H9 (cell line): Measurements from ENCODE around the gene PLCB1. TPM values are rescaled to one million over a fixed set of nuclear protein-coding genes. Genes with fewer than 3 reads are reported as not detected.

Source experiments
- DNase-seq: peaks from one replicate; pipeline ENCODE4 v3.0.0-alpha.2; 2017
- H2AFZ ChIP-seq: one replicate; pipeline ENCODE4 v1.6.1; 2013; ENCODE audit warnings: mild to moderate bottlenecking, low read length, control low read depth, moderate library complexity
- H2AK5ac ChIP-seq: 2 replicates; pipeline ENCODE4 v1.6.1; 2013; ENCODE audit warnings: low read length, control low read depth, mixed read lengths; ENCODE audit not compliant: insufficient read length
- H2BK120ac ChIP-seq: one replicate; pipeline ENCODE4 v1.6.1; 2013; ENCODE audit warnings: low read depth, mild to moderate bottlenecking, low read length, control low read depth, inconsistent platforms; ENCODE audit not compliant: poor library complexity, severe bottlenecking
- H2BK12ac ChIP-seq: 2 replicates; pipeline ENCODE4 v1.6.1; 2013; ENCODE audit warnings: low read length, control low read depth, mixed read lengths, low read depth; ENCODE audit not compliant: insufficient read length
- H2BK15ac ChIP-seq: 2 replicates; pipeline ENCODE4 v1.6.1; 2013; ENCODE audit warnings: low read depth, low read length, control low read depth
- H2BK20ac ChIP-seq: one replicate; pipeline ENCODE4 v1.6.1; 2013; ENCODE audit warnings: low read depth, mild to moderate bottlenecking, low read length, control low read depth, inconsistent platforms; ENCODE audit not compliant: poor library complexity, severe bottlenecking
- H2BK5ac ChIP-seq: 2 replicates; pipeline ENCODE4 v1.6.1; 2013; ENCODE audit warnings: low read length, control low read depth, mixed read lengths; ENCODE audit not compliant: insufficient read length
- H3K14ac ChIP-seq: 2 replicates; pipeline ENCODE4 v1.6.1; 2013; ENCODE audit warnings: low read length, control low read depth; ENCODE audit not compliant: insufficient read depth
- H3K18ac ChIP-seq: 2 replicates; pipeline ENCODE4 v1.6.1; 2013; ENCODE audit warnings: low read depth, mild to moderate bottlenecking, mixed read lengths, low read length, control low read depth; ENCODE audit not compliant: insufficient read length
- H3K23ac ChIP-seq: 2 replicates; pipeline ENCODE4 v1.6.1; 2013; ENCODE audit warnings: low read length, control low read depth, mixed read lengths, low read depth; ENCODE audit not compliant: insufficient read length
- H3K23me2 ChIP-seq: 2 replicates; pipeline ENCODE4 v1.6.1; 2013; ENCODE audit warnings: low read depth, mild to moderate bottlenecking, mixed read lengths, low read length, control low read depth; ENCODE audit not compliant: insufficient read length, poor library complexity, severe bottlenecking
- H3K27ac ChIP-seq: 2 replicates; pipeline ENCODE4 v1.5.1; 2013; ENCODE audit warnings: low read length, control low read depth, mixed read lengths, low read depth; ENCODE audit not compliant: insufficient read length
- H3K27me3 ChIP-seq: 2 replicates; pipeline ENCODE4 v1.6.1; 2013; ENCODE audit warnings: low read length, control low read depth, inconsistent platforms; ENCODE audit not compliant: insufficient read depth
- H3K4ac ChIP-seq: 2 replicates; pipeline ENCODE4 v1.6.1; 2013; ENCODE audit warnings: low read depth, mild to moderate bottlenecking, control low read depth, inconsistent platforms, low read length, moderate library complexity
- H3K4me1 ChIP-seq: 2 replicates; pipeline ENCODE4 v1.6.1; 2013; ENCODE audit warnings: low read length, control low read depth, inconsistent platforms; ENCODE audit not compliant: insufficient read depth
- H3K4me2 ChIP-seq: 2 replicates; pipeline ENCODE4 v1.6.1; 2013; ENCODE audit warnings: low read length, control low read depth, mixed read lengths; ENCODE audit not compliant: insufficient read length, insufficient read depth
- H3K56ac ChIP-seq: 2 replicates; pipeline ENCODE4 v1.6.1; 2013; ENCODE audit warnings: low read depth, mild to moderate bottlenecking, mixed read lengths, low read length, control low read depth; ENCODE audit not compliant: insufficient read length
- H3K79me1 ChIP-seq: 2 replicates; pipeline ENCODE4 v1.6.1; 2013; ENCODE audit warnings: low read depth, mild to moderate bottlenecking, moderate library complexity, low read length, control low read depth, inconsistent platforms; ENCODE audit not compliant: insufficient read depth, poor library complexity, severe bottlenecking
- H3K79me2 ChIP-seq: 2 replicates; pipeline ENCODE4 v1.6.1; 2013; ENCODE audit warnings: low read length, control low read depth, inconsistent platforms; ENCODE audit not compliant: insufficient read depth
- H3K9ac ChIP-seq: 2 replicates; pipeline ENCODE4 v1.6.1; 2013; ENCODE audit warnings: low read length, control low read depth, mixed read lengths; ENCODE audit not compliant: insufficient read length; ENCODE audit errors: extremely low read depth
- H3K9me3 ChIP-seq: one replicate; pipeline ENCODE4 v1.6.1; 2013; ENCODE audit warnings: low read depth, low read length, inconsistent platforms; ENCODE audit not compliant: control insufficient read depth
- H3T11ph ChIP-seq: one replicate; pipeline ENCODE4 v1.6.1; 2013; ENCODE audit warnings: mild to moderate bottlenecking, low read length, control low read depth, inconsistent platforms
- H4K20me1 ChIP-seq: one replicate; pipeline ENCODE4 v1.6.1; 2013; ENCODE audit not compliant: control insufficient read depth, insufficient read length, insufficient read depth
- H4K5ac ChIP-seq: 2 replicates; pipeline ENCODE4 v1.6.1; 2013; ENCODE audit warnings: low read depth, mild to moderate bottlenecking, mixed read lengths, low read length, control low read depth; ENCODE audit not compliant: insufficient read length
- H4K8ac ChIP-seq: replicated peaks from 2 replicates; pipeline ENCODE4 v1.6.1; 2013; ENCODE audit warnings: low read length, control low read depth, mixed read lengths, low read depth; ENCODE audit not compliant: insufficient read length
- H4K91ac ChIP-seq: 2 replicates; pipeline ENCODE4 v1.6.1; 2013; ENCODE audit warnings: low read depth, mild to moderate bottlenecking, moderate library complexity, mixed read lengths, low read length, control low read depth; ENCODE audit not compliant: insufficient read length
- H3K27ac Mint-ChIP-seq, 3 experiments: 2 replicates in 2 of 3; 3 replicates in 1 of 3; pipeline ENCODE4 v1.8.0; 2020 to 2021; ENCODE audit warnings: mixed read lengths in 3 of 3, mild to moderate bottlenecking in 1 of 3, moderate library complexity in 1 of 3
- H3K27me3 Mint-ChIP-seq: 2 replicates; pipeline ENCODE4 v1.8.0; 2021; ENCODE audit warnings: low read depth, mild to moderate bottlenecking, moderate library complexity, mixed read lengths
- H3K36me3 Mint-ChIP-seq, 3 experiments: 2 replicates in 2 of 3; 3 replicates in 1 of 3; pipeline ENCODE4 v1.8.0; 2020 to 2021; ENCODE audit warnings: low read depth in 3 of 3, mixed read lengths in 3 of 3; ENCODE audit not compliant: insufficient read depth in 1 of 3
- H3K4me1 Mint-ChIP-seq, 2 experiments: 2 replicates each; pipeline ENCODE4 v1.8.0; 2020; ENCODE audit warnings: mixed read lengths in 2 of 2
- H3K4me3 Mint-ChIP-seq, 2 experiments: 2 replicates in 1 of 2; 3 replicates in 1 of 2; pipeline ENCODE4 v1.8.0; 2020 to 2021; ENCODE audit warnings: mild to moderate bottlenecking in 2 of 2, mixed read lengths in 2 of 2, moderate library complexity in 1 of 2
- H3K9me3 Mint-ChIP-seq, 2 experiments: 2 replicates in 1 of 2; 3 replicates in 1 of 2; pipeline ENCODE4 v1.8.0; 2020; ENCODE audit warnings: mild to moderate bottlenecking in 2 of 2, mixed read lengths in 2 of 2, moderate library complexity in 1 of 2
- WGBS: extraction: QIAGEN DNeasy Blood & Tissue Kit; methylation state at CpG from one replicate; pipeline ENCODE4 v1.1.7; 2013; ENCODE audit warnings: missing lambda C conversion rate, low lambda C conversion rate, mixed read lengths; ENCODE audit not compliant: insufficient read length; ENCODE audit errors: extremely low coverage; 5-methylcytosine and 5-hydroxymethylcytosine counted together
- total RNA-seq: library from RNA; stranded (reverse); gene quantifications from 2 replicates; pipeline ENCODE4 v1.2.1, GENCODE V29; 2021
- TF ChIP-seq, protein P1 (sequence below): fragments of 200-600 bp; sonication (generic); conservative IDR thresholded peaks from 3 replicates; pipeline ENCODE4 v1.8.0; 2021; ENCODE audit warnings: antibody characterized with exemption, mild to moderate bottlenecking

PLCB1 gene
- total RNA-seq, 1 experiment from 2014 or later, result 11.5 TPM

- H3K27ac ChIP-seq, result no peak overlapping the region
- H3K27me3 Mint-ChIP-seq, result no peaks in the 10 kb centered on the region
- TF ChIP-seq, protein P1, sequence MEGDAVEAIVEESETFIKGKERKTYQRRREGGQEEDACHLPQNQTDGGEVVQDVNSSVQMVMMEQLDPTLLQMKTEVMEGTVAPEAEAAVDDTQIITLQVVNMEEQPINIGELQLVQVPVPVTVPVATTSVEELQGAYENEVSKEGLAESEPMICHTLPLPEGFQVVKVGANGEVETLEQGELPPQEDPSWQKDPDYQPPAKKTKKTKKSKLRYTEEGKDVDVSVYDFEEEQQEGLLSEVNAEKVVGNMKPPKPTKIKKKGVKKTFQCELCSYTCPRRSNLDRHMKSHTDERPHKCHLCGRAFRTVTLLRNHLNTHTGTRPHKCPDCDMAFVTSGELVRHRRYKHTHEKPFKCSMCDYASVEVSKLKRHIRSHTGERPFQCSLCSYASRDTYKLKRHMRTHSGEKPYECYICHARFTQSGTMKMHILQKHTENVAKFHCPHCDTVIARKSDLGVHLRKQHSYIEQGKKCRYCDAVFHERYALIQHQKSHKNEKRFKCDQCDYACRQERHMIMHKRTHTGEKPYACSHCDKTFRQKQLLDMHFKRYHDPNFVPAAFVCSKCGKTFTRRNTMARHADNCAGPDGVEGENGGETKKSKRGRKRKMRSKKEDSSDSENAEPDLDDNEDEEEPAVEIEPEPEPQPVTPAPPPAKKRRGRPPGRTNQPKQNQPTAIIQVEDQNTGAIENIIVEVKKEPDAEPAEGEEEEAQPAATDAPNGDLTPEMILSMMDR, result no peak
- H3K4me1 ChIP-seq, result no peaks in the 10 kb centered on the region
- no peaks in the 10 kb centered on the region for H3K9me3 Mint-ChIP-seq
- H3K56ac ChIP-seq, result no peak overlapping the region
- no peak overlapping the region for H3T11ph ChIP-seq
- H2BK5ac ChIP-seq, result no peak overlapping the region
- H3K14ac ChIP-seq, result no peak overlapping the region
- no peak overlapping the region for H3K18ac ChIP-seq
- WGBS, result no CpG with 5 or more reads among the region's 1 CpG
- no peaks in the 10 kb centered on the region for H3K79me2 ChIP-seq
- H3K27ac Mint-ChIP-seq, result no peak overlapping the region
- no peak overlapping the region for H4K91ac ChIP-seq
- no peak overlapping the region for H3K4me2 ChIP-seq
- H2BK120ac ChIP-seq, result no peak overlapping the region
- H3K4me1 Mint-ChIP-seq, result no peaks in the 10 kb centered on the region
- H3K36me3 Mint-ChIP-seq, result no peaks in the 10 kb centered on the region
- no peaks in the 10 kb centered on the region for H3K23me2 ChIP-seq
- H4K20me1 ChIP-seq, result no peaks in the 10 kb centered on the region
- H3K27me3 ChIP-seq, result no peaks in the 10 kb centered on the region
- H2BK20ac ChIP-seq, result no peak overlapping the region
- no peak overlapping the region for H2BK12ac ChIP-seq
- no peak overlapping the region for H2AFZ ChIP-seq
- H3K9ac ChIP-seq, result no peak overlapping the region
- no peak overlapping the region for H3K4me3 Mint-ChIP-seq
- H2AK5ac ChIP-seq, result no peak overlapping the region
- H3K4ac ChIP-seq, result no peak overlapping the region
- H4K8ac ChIP-seq, result no peak overlapping the region
- no peaks in the 10 kb centered on the region for H3K9me3 ChIP-seq
- H2BK15ac ChIP-seq, result no peak overlapping the region
- DNase-seq, result no peak
- H3K23ac ChIP-seq, result no peak overlapping the region
- H3K79me1 ChIP-seq, result no peaks in the 10 kb centered on the region
- no peak overlapping the region for H4K5ac ChIP-seq
Measured at GRCh38 chr20:8608470-8608869, 476.4 kb downstream of the PLCB1 start.
